ENCODE data around the gene ATP13A4.

DNA sequence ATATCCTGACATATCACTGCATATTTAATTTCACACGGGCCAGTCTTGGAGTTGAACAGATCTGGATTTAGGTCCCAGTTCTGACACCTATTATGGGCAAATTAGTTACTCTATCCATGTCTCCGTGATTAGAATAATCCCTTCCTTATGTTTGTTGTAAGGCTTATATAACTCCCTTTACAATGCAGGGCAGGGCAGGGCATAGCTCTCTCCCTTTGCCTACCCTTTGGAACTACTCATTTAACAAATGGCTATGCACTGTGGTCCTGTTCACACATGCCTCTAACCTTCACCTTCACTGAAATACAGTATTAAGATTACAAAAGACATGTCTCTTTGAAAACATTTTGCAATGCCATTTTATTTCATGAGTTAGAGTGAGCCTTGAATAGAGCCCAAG lies 151.4 kb downstream of the ATP13A4 start:
- TF ChIP-seq EZH2 (IDR thresholded peaks at IDR 0.05; ENCODE audit: low read length), result no peak
- TF ChIP-seq, protein P1, sequence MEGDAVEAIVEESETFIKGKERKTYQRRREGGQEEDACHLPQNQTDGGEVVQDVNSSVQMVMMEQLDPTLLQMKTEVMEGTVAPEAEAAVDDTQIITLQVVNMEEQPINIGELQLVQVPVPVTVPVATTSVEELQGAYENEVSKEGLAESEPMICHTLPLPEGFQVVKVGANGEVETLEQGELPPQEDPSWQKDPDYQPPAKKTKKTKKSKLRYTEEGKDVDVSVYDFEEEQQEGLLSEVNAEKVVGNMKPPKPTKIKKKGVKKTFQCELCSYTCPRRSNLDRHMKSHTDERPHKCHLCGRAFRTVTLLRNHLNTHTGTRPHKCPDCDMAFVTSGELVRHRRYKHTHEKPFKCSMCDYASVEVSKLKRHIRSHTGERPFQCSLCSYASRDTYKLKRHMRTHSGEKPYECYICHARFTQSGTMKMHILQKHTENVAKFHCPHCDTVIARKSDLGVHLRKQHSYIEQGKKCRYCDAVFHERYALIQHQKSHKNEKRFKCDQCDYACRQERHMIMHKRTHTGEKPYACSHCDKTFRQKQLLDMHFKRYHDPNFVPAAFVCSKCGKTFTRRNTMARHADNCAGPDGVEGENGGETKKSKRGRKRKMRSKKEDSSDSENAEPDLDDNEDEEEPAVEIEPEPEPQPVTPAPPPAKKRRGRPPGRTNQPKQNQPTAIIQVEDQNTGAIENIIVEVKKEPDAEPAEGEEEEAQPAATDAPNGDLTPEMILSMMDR (optimal IDR thresholded peaks at IDR 0.05 in 1 of 3, IDR thresholded peaks at IDR 0.05 in 1 of 3, conservative IDR thresholded peaks at IDR 0.05 in 1 of 3; ENCODE audit: extremely low read depth in 1 of 3, insufficient read depth in 2 of 3, low read length in 3 of 3), result no peak

Measured in keratinocyte (primary cell).